ENCODE results near the gene LPP. TPM values are rescaled to one million over a fixed set of nuclear protein-coding genes. Genes with fewer than 3 reads are reported as not detected.

LPP gene
- total and polyA plus RNA-seq, 8 donors, result 23.1 to 220 (median 26.7) TPM

DNA sequence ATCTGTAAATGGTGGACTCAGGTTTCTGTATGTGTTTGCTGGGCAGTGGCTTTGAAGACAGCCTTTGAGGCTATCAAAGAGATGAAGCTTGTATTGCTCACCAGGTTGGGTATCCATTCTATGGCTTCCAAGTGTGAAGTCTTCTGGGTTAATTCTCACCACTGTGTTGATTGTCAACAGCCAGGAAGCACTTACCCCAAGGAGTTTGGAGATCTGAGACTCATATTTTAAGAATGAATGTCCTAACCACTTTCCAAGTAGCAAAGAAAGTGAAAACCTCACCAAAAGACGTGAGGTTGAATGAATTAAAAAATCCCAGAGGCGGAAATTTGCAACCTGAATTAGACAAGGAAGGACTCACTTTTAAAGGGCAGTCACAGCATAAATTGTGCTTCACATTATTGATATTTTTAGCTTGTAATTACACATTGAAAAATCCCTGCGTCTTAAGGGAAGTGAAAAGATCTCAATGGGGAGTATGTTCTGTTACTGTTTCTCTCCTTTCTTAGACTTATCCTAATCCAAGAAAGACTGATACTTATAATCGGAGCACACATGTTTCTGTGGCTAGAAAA, 713.8 kb downstream of the LPP start:
- no peak overlapping the region for H3K4me3 ChIP-seq
- H3K36me3 ChIP-seq, result peaks cover 0 to 16% of the 10 kb centered on the region in 2 donors
- no peak overlapping the region for H3K27ac ChIP-seq
- TF ChIP-seq, protein P1, sequence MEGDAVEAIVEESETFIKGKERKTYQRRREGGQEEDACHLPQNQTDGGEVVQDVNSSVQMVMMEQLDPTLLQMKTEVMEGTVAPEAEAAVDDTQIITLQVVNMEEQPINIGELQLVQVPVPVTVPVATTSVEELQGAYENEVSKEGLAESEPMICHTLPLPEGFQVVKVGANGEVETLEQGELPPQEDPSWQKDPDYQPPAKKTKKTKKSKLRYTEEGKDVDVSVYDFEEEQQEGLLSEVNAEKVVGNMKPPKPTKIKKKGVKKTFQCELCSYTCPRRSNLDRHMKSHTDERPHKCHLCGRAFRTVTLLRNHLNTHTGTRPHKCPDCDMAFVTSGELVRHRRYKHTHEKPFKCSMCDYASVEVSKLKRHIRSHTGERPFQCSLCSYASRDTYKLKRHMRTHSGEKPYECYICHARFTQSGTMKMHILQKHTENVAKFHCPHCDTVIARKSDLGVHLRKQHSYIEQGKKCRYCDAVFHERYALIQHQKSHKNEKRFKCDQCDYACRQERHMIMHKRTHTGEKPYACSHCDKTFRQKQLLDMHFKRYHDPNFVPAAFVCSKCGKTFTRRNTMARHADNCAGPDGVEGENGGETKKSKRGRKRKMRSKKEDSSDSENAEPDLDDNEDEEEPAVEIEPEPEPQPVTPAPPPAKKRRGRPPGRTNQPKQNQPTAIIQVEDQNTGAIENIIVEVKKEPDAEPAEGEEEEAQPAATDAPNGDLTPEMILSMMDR (IDR thresholded peaks at IDR 0.05), result no peak
- DNase-seq (no peak), ATAC-seq (no peak)
- no peaks in the 10 kb centered on the region for H3K27me3 ChIP-seq
- intact Hi-C loops (cut with DNase I), result no loop called here
- H3K4me1 ChIP-seq, result peaks cover 0 to 5% of the 10 kb centered on the region in 2 donors
- H3K9me3 ChIP-seq, result no peaks in the 10 kb centered on the region

DNA sequence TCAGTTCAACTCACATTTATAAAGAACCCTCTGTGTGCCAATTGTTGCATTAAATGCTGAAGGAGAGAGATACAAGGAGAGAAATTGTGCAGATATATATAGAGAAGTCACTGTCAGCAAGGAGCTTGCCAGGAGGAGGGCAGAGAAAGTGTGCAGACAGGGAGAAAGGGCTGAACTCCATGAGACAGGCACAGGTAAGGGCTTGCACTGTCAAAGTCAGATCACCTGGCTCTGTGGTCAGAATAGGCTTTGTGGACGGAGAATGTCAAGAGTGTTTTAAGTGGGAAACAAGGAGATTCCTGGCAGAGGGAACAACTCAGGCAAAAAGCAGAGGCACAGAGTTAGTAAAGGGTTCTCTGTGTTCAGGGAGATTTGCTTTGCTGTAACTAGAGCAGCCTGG, 714.8 kb downstream of the LPP start:
- TF ChIP-seq, protein P1 (IDR thresholded peaks at IDR 0.05), result no peak
- peak; percentile 93 for ATAC-seq
- DNase-seq, result peak in 1 of 4 donors; percentile 34
- peaks cover 0 to 26% of the 10 kb centered on the region in 2 donors for H3K36me3 ChIP-seq
- H3K27me3 ChIP-seq, result no peaks in the 10 kb centered on the region
- H3K4me1 ChIP-seq, result peaks cover 0 to 5% of the 10 kb centered on the region in 2 donors
- no peaks in the 10 kb centered on the region for H3K9me3 ChIP-seq
- peak overlapping the region; percentile 6 to 22 for H3K27ac ChIP-seq
- no peak overlapping the region for H3K4me3 ChIP-seq
- intact Hi-C loops (cut with DNase I), result no loop called here

DNA sequence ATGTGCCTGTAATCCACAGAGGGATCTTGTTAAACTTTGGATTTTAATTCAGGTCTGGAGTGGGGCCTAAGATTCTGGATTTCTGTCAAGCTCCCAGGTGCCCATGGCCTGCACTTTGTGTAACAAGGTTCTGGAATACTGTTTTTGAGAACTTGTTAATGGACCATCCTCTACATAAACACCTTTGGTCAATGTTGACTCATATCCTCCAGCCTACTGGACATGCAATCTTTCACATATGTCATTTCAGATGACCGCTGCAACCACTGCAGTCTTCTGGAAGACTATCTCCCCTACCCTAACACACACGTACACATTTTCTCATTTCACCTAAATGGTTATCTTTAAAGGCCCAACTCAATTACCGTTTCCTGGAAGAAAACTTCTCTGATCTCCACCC, 715.7 kb downstream of the LPP start:
- intact Hi-C loops (cut with DNase I), result no loop called here
- Histone ChIP-seq H3K4me3 (no peak overlapping the region), H3K36me3 (peaks cover 0 to 34% of the 10 kb centered on the region in 2 donors), H3K27ac (peak overlapping the region; percentile 6 to 22), H3K4me1 (peaks cover 0 to 5% of the 10 kb centered on the region in 2 donors), H3K27me3 (no peaks in the 10 kb centered on the region), H3K9me3 (no peaks in the 10 kb centered on the region)
- peak; percentile 8 for ATAC-seq
- DNase-seq, result no peak
- TF ChIP-seq, protein P1 (IDR thresholded peaks at IDR 0.05), result no peak

DNA sequence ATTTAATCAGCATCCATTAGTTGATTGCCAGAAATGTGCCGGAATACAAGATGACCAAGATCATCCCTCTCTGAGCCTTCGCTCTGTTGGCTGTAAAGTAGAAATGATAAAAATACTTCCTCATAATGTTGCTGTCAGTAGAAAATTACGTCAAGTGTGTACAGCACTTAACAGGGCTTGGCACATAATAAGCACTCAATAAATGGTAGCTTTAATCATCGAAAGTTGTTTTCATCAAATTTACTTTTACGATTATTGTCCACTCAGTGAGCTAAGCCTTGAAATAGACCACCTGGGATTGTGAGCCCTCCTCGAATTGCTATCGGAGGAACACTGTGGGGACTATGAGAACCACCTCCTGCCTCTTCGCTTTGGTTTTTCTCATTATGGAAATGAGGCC, 716.5 kb downstream of the LPP start:
- no peak overlapping the region for H3K4me3 ChIP-seq
- H3K27ac ChIP-seq, result no peak overlapping the region

DNA sequence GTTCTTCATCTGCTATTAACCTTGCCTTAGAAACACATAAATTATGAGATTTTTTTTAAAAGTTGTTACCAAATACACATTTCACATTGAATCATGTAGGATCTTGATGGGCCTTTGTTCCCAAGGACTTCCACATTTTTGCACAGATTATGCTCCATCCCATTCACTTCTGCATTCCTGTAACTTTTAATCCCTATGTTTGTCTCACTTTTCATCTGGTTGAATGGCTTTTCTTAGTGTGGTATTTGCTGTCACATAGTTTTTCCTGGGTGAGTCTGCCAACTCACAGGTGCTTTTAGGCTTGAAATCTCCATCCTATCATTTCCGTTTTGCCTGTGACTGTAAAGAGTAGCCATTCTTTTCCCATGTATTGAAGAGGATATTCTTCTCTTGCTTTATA, 720.6 kb downstream of the LPP start:
- no peaks in the 10 kb centered on the region for H3K27me3 ChIP-seq
- ATAC-seq (no peak), DNase-seq (no peak)
- no peak overlapping the region for H3K4me3 ChIP-seq
- intact Hi-C loops (cut with DNase I), result no loop called here
- peaks cover 0 to 35% of the 10 kb centered on the region in 2 donors for H3K36me3 ChIP-seq
- no peaks in the 10 kb centered on the region for H3K9me3 ChIP-seq
- H3K4me1 ChIP-seq, result no peaks in the 10 kb centered on the region
- H3K27ac ChIP-seq, result no peak overlapping the region
- TF ChIP-seq, protein P1 (IDR thresholded peaks at IDR 0.05), result no peak

More for the DNA sequence above, 716.5 kb downstream of the LPP start:
- peaks cover 0 to 41% of the 10 kb centered on the region in 2 donors for H3K36me3 ChIP-seq
- TF ChIP-seq, protein P1 (IDR thresholded peaks at IDR 0.05), result no peak
- intact Hi-C loops (cut with DNase I), result no loop called here
- peaks cover 0 to 5% of the 10 kb centered on the region in 2 donors for H3K4me1 ChIP-seq
- ATAC-seq, result no peak
- DNase-seq, result peak in 2 of 4 donors; percentile 22 to 50
- H3K9me3 ChIP-seq, result no peaks in the 10 kb centered on the region
- H3K27me3 ChIP-seq, result no peaks in the 10 kb centered on the region

Measured in left lung (tissue), 10 donors.